Mesodermal cell (in vitro differentiated cells): ENCODE results near the gene KCTD8. TPM values are rescaled to one million over a fixed set of nuclear protein-coding genes. Genes with fewer than 3 reads are reported as not detected.

Experiments used
- H3K27ac ChIP-seq: 2 replicates; pipeline ENCODE4 v1.7.0; 2013; ENCODE audit warnings: mild to moderate bottlenecking, low read depth, low read length, moderate library complexity; ENCODE audit not compliant: severe bottlenecking
- H3K36me3 ChIP-seq: 2 replicates; pipeline ENCODE4 v1.7.1; 2013; ENCODE audit warnings: mild to moderate bottlenecking, low read length, moderate library complexity; ENCODE audit not compliant: control insufficient read depth, insufficient read depth
- H3K4me1 ChIP-seq: one replicate; pipeline ENCODE4 v1.7.1; 2013; ENCODE audit warnings: mild to moderate bottlenecking, low read length; ENCODE audit not compliant: insufficient read depth, control insufficient read depth, poor library complexity, severe bottlenecking
- H3K4me3 ChIP-seq: 2 replicates; pipeline ENCODE4 v1.7.0; 2013; ENCODE audit warnings: low read length, control low read depth, mild to moderate bottlenecking; ENCODE audit not compliant: insufficient read depth, poor library complexity, severe bottlenecking; ENCODE audit errors: extremely low read depth
- H3K9me3 ChIP-seq: 2 replicates; pipeline ENCODE4 v1.7.1; 2013; ENCODE audit warnings: mild to moderate bottlenecking, low read length, moderate library complexity; ENCODE audit not compliant: control insufficient read depth
- WGBS, 2 experiments: methylation state at CpG; one replicate each; pipeline ENCODE4 v1.1.5; 2013; ENCODE audit warnings: missing lambda C conversion rate in 2 of 2; ENCODE audit not compliant: insufficient coverage in 2 of 2; 5-methylcytosine and 5-hydroxymethylcytosine counted together
- polyA plus RNA-seq, 2 experiments: library from polyadenylated mRNA; stranded (reverse); fragments of 50-300 nt; gene quantifications; one replicate each; pipeline ENCODE4 v1.2.3, GENCODE V29; 2013

The KCTD8 gene
- polyA plus RNA-seq (2013, experiment 1 of 2): 0.55 TPM
- 0.86 TPM for polyA plus RNA-seq (2013, experiment 2 of 2)

DNA sequence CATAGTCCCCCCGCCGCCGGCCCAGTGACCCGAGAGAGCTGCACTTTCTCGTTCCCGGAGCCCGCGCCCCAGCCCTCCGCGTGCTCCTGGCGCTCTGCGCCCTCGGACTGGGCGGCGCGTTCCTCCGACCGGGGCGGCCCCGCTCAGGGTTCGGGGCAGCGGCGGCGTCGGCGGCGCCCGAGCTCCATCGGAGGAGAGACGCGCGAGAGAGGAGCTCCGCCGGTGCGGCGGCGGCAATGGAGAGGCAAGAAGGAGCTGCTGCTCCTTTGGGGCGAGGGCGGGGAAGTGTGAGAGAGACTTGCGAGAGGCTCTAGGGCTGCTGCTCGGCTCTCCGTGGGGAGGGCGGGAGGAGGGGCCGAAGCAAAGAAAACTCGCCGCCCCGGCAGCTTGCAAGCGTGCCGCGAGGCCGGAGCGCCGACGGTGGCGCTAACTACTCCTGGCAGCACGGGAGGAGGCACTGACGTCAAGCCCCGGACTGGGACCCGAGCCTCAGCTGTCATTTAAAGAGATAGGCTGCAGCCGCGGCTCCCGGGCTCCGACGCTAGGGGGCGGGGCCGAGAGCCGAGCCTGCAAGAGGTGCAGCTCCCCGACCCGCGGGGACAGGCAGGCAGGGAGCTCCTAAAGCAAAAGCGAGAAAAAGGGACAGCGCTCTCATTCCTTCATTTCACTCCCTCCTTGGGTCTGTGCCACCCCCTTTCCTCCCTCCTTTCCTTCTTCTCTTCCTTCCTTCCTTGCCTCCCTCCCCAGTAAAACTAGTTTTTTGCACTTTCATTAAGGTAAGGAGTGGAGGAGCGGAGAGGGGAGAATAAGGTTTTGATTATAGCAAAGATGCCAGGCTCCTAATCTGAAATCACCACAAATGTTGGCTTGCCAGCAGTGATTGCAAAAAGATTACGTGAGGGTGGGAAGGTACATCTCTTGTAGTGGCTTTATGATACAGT, at the start of gene KCTD8:
TSS of gene KCTD8 (minus strand) at position 289 of the 941 bp plus-strand sequence.
- H3K27ac ChIP-seq: no peak within 1 kb of the TSS
- 0% methylated on average over 42 to 72 of the region's 74 CpGs for WGBS, 2 experiments
- peak within 1 kb of the TSS; percentile 53 for H3K4me3 ChIP-seq
- H3K36me3 ChIP-seq: no peaks in the 10 kb centered on the region
- no peaks in the 10 kb centered on the region for H3K9me3 ChIP-seq
- no peaks in the 10 kb centered on the region for H3K4me1 ChIP-seq

DNA sequence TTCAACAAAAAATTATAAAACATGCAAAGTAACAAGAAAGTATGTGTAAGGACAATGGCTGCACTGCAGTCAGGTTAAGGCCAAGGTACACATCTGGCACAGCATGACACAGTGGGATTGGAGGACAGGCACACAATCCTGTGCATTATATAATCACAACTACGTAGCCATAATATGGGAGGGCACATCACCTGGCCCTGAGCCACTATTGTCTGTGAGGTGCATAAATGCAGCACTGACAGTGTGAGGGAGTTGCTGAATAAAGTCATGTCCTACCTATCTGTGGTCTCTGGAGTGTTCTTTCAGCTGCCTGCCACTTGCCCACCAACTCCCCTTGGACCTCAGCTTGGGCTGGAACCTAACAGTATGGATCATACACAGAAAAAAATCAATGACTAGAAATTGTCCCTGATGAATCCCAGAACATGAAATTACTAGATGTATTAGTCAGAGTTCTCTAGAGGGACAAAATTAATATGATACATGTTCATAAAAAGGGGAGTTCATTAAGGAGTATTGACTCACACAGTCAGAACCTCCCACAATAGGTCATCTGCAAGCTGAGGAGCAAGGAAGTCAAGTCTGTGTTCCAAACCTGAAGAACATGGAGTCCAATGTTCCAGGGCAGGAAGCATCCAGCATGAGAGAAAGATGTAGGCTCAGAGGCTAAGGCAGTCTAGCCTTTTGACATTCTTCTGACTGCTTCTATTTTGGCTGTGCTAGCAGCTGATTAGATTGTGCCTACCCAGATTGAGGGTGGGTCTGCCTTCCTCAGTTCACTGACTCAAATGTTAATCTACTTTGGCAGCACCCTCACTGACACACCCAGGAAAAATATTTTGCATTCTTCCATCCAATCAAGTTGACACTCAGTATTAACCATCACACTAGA, 46.4 kb upstream of the KCTD8 start:
- H3K4me3 ChIP-seq: no peak overlapping the region
- H3K27ac ChIP-seq: no peak overlapping the region
- no peaks in the 10 kb centered on the region for H3K36me3 ChIP-seq
- H3K9me3 ChIP-seq: peaks cover 4% of the 10 kb centered on the region
- no CpG with 5 or more reads among the region's 1 CpG for WGBS, 2 experiments
- H3K4me1 ChIP-seq: no peaks in the 10 kb centered on the region

DNA sequence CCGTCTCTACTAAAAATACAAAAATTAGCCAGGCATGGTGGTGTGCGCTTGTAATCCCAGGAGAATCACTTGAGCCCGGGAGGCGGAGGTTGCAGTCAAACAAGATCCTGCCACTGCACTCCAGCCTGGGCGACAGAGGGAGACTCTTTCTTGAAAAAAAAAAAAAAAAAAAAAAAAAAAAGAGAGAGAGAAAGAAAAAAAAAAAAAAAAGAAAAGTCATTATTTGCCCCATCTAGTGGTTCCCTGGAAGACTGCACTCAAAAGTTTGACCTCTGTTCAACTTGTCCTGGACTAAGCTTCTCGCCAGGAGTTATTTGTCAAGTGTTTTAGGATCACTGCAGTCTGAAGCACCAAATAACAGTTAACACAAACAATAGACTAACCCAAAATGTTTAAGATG, 45.3 kb upstream of the KCTD8 start:
- Histone ChIP-seq H3K36me3 (no peaks in the 10 kb centered on the region), H3K4me3 (no peak overlapping the region), H3K27ac (no peak overlapping the region), H3K4me1 (no peaks in the 10 kb centered on the region), H3K9me3 (peaks cover 4% of the 10 kb centered on the region)
- WGBS, 2 experiments: 60% methylated on average over 1 of the region's 6 CpGs; no CpG with 5 or more reads in 1 of the 2 experiments

GRCh38 chr4:44487341-44487740, 38.7 kb upstream of the KCTD8 start:
- H3K9me3 ChIP-seq: no peaks in the 10 kb centered on the region
- H3K4me3 ChIP-seq: no peak overlapping the region
- H3K27ac ChIP-seq: no peak overlapping the region
- WGBS, 2 experiments: no CpG with 5 or more reads among the region's 3 CpGs
- H3K4me1 ChIP-seq: no peaks in the 10 kb centered on the region
- no peaks in the 10 kb centered on the region for H3K36me3 ChIP-seq

DNA sequence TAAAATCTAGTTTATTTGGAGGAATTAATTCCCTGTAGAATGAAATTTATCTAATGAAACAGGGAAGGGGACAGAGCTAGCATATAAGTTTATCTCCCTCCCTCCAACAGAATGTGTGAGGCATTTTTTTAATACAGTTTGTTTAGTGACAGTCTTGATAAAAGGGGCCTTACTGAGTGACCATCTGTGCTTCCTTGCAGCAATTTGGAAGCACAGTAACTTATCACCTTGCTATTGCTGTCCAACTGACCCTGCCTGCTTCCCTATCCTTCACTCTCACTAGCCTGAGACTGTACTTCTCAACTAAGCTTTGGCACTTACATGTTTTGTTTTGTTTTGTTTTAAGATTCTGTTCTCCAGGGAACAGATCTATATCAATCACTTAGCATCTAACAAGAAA, 31.1 kb upstream of the KCTD8 start:
- H3K4me1 ChIP-seq: no peaks in the 10 kb centered on the region
- H3K9me3 ChIP-seq: no peaks in the 10 kb centered on the region
- no peak overlapping the region for H3K4me3 ChIP-seq
- no peak overlapping the region for H3K27ac ChIP-seq
- H3K36me3 ChIP-seq: no peaks in the 10 kb centered on the region

DNA sequence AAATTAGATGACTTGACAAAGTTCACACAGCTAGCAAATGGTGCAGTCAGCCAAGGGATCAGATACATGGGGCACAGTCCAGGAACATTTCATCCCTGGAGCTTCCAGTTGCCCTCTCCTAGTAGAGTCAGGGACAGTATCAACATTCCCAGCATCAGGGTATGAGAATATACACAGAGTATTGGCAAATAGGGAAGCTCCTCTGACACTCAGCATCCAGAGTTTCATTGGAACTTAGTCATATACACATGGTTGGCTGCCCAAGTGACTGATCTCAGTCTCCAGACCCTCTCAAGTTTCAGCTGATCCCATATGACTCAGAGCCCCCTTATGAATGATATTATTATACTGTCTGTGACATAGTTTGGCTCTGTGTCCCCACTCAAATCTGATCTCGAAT, 13.7 kb upstream of the KCTD8 start:
- H3K4me1 ChIP-seq: no peaks in the 10 kb centered on the region
- no CpG with 5 or more reads among the region's 1 CpG for WGBS, 2 experiments
- H3K4me3 ChIP-seq: no peak overlapping the region
- H3K36me3 ChIP-seq: no peaks in the 10 kb centered on the region
- H3K9me3 ChIP-seq: no peaks in the 10 kb centered on the region
- no peak overlapping the region for H3K27ac ChIP-seq

GRCh38 chr4:44447563-44448504, 775 bp downstream of the KCTD8 start:
- H3K4me1 ChIP-seq: no peaks in the 10 kb centered on the region
- no peak overlapping the region for H3K27ac ChIP-seq

GRCh38 chr4:44446801-44447562, 1.6 kb downstream of the KCTD8 start:
- no peak overlapping the region for H3K27ac ChIP-seq
- no peaks in the 10 kb centered on the region for H3K36me3 ChIP-seq
- H3K4me1 ChIP-seq: no peaks in the 10 kb centered on the region
- H3K9me3 ChIP-seq: no peaks in the 10 kb centered on the region
- WGBS, 2 experiments: 2% methylated on average over 25 to 27 of the region's 32 CpGs
- peak overlapping the region; percentile 53 for H3K4me3 ChIP-seq

More at GRCh38 chr4:44447563-44448504, 775 bp downstream of the KCTD8 start:
- no peaks in the 10 kb centered on the region for H3K36me3 ChIP-seq
- WGBS, 2 experiments: 1% methylated on average over 87 to 110 of the region's 110 CpGs
- peak overlapping the region; percentile 53 for H3K4me3 ChIP-seq
- no peaks in the 10 kb centered on the region for H3K9me3 ChIP-seq

DNA sequence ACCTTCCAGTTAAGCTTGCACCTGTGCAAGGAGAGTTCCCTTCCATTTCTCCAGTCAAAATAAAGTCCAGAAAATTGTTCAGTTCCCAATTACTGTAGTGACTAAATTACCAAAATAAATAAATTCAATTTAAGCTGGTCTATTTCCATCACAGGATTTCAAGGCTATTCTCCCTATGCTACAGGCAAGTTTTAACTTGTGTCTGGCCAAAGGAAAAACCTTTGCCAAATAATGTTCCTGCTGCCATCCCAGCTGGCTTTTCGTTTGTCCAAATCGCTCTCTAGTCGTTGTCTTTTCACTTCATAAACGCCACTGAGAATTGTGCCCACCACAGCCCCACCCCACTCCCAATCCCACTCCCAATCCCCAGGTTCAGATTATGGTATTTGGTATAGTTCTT, 2.4 kb downstream of the KCTD8 start:
- peak overlapping the region; percentile 53 for H3K4me3 ChIP-seq
- no peaks in the 10 kb centered on the region for H3K4me1 ChIP-seq
- WGBS, 2 experiments: no CpG with 5 or more reads among the region's 4 CpGs
- H3K9me3 ChIP-seq: no peaks in the 10 kb centered on the region
- no peak overlapping the region for H3K27ac ChIP-seq
- H3K36me3 ChIP-seq: no peaks in the 10 kb centered on the region
